CD14-positive monocyte (primary cell): ENCODE measurements around the gene PEX16. TPM values are rescaled to one million over a fixed set of nuclear protein-coding genes. Genes with fewer than 3 reads are reported as not detected.
A peak's percentile ranks its signal among the peaks of the same experiment; 100 is the strongest.

Experiments used
- DNase-seq, 3 donors: peaks; one replicate each; pipeline ENCODE4 v3.0.0-alpha.2; 2011 to 2022
- H2AFZ ChIP-seq: 2 replicates; pipeline ENCODE4 v1.6.0; 2012; ENCODE audit warnings: mild to moderate bottlenecking, low read depth, low read length, inconsistent platforms; ENCODE audit not compliant: insufficient read depth, poor library complexity, severe bottlenecking
- H3K27ac ChIP-seq, 2 donors: 1 replicate in 1 of 2; 2 replicates in 1 of 2; pipeline ENCODE4 v1.5.1; 2012 to 2013; ENCODE audit warnings: low read length in 2 of 2, control low read depth in 1 of 2, inconsistent platforms in 1 of 2, low read depth in 1 of 2, mild to moderate bottlenecking in 1 of 2
- H3K27me3 ChIP-seq, 2 donors: one replicate each; pipeline versions ENCODE4 v1.6.0 to v1.6.1; 2011 to 2013; ENCODE audit warnings: low read length in 2 of 2; ENCODE audit not compliant: control insufficient read depth in 2 of 2, insufficient read depth in 2 of 2
- H3K36me3 ChIP-seq, 2 donors: replicated peaks in 1 of 2; 1 replicate in 1 of 2; 2 replicates in 1 of 2; pipeline versions ENCODE4 v1.5.1 to v1.6.1; 2012 to 2013; ENCODE audit warnings: low read length in 2 of 2, control low read depth in 1 of 2, inconsistent platforms in 1 of 2, mild to moderate bottlenecking in 1 of 2; ENCODE audit not compliant: insufficient read depth in 2 of 2, control insufficient read depth in 1 of 2
- H3K4me1 ChIP-seq, 2 donors: 1 replicate in 1 of 2; 2 replicates in 1 of 2; pipeline versions ENCODE4 v1.5.1 to v1.6.1; 2012 to 2013; ENCODE audit warnings: low read length in 2 of 2, control low read depth in 1 of 2, inconsistent platforms in 1 of 2, mild to moderate bottlenecking in 1 of 2, moderate library complexity in 1 of 2; ENCODE audit not compliant: insufficient read depth in 2 of 2, control insufficient read depth in 1 of 2
- H3K4me2 ChIP-seq: replicated peaks from 2 replicates; pipeline ENCODE3; 2012; ENCODE audit warnings: low read length, moderate library complexity, mild to moderate bottlenecking; ENCODE audit not compliant: poor library complexity, severe bottlenecking; ENCODE audit errors: extremely low read depth
- H3K4me3 ChIP-seq, 3 experiments: fragments of 200-600 bp in 1 of 3; sonication (generic) in 1 of 3; replicated peaks in 1 of 3; 1 replicate in 2 of 3; 2 replicates in 1 of 3; pipeline ENCODE4 v1.5.1; 2011 to 2013; ENCODE audit warnings: low read length in 3 of 3, mild to moderate bottlenecking in 3 of 3, control low read depth in 2 of 3, low read depth in 2 of 3, inconsistent platforms in 1 of 3, moderate library complexity in 1 of 3
- H3K79me2 ChIP-seq: 2 replicates; pipeline ENCODE4 v1.6.0; 2012; ENCODE audit warnings: mild to moderate bottlenecking, control low read depth, inconsistent platforms, low read length, moderate library complexity; ENCODE audit not compliant: insufficient read depth
- H3K9ac ChIP-seq: 2 replicates; pipeline ENCODE4 v1.6.0; 2017; ENCODE audit warnings: low read length, mild to moderate bottlenecking; ENCODE audit not compliant: insufficient read depth, poor library complexity, severe bottlenecking
- H3K9me3 ChIP-seq, 2 donors: replicated peaks in 1 of 2; 1 replicate in 1 of 2; 2 replicates in 1 of 2; pipeline versions ENCODE4 v1.5.1 to v1.6.1; 2012 to 2013; ENCODE audit warnings: low read length in 2 of 2, control low read depth in 1 of 2; ENCODE audit not compliant: control insufficient read depth in 1 of 2, insufficient read depth in 1 of 2
- H4K20me1 ChIP-seq: 2 replicates; pipeline ENCODE4 v1.6.0; 2012; ENCODE audit warnings: mild to moderate bottlenecking, low read length, control low read depth, moderate library complexity; ENCODE audit not compliant: insufficient read depth
- H3K27ac Mint-ChIP-seq, 7 donors: one replicate each; pipeline ENCODE4 v1.8.0; 2020; ENCODE audit warnings: mild to moderate bottlenecking in 7 of 7, mixed read lengths in 7 of 7, moderate library complexity in 6 of 7, inconsistent platforms in 2 of 7
- H3K27me3 Mint-ChIP-seq, 3 donors: one replicate each; pipeline ENCODE4 v1.8.0; 2021 to 2022; ENCODE audit warnings: low read depth in 3 of 3, mild to moderate bottlenecking in 3 of 3, mixed read lengths in 3 of 3, moderate library complexity in 3 of 3, inconsistent platforms in 1 of 3
- H3K36me3 Mint-ChIP-seq, 2 donors: one replicate each; pipeline ENCODE4 v1.8.0; 2020; ENCODE audit warnings: mixed read lengths in 2 of 2, inconsistent platforms in 1 of 2, mild to moderate bottlenecking in 1 of 2
- H3K4me1 Mint-ChIP-seq: one replicate; pipeline ENCODE4 v1.8.0; 2020; ENCODE audit warnings: mild to moderate bottlenecking, mixed read lengths
- H3K4me3 Mint-ChIP-seq, 2 donors: one replicate each; pipeline ENCODE4 v1.8.0; 2020; ENCODE audit warnings: mild to moderate bottlenecking in 2 of 2, mixed read lengths in 2 of 2, moderate library complexity in 1 of 2
- H3K9me3 Mint-ChIP-seq, 7 donors: one replicate each; pipeline ENCODE4 v1.8.0; 2020 to 2022; ENCODE audit warnings: mixed read lengths in 7 of 7, mild to moderate bottlenecking in 6 of 7, moderate library complexity in 6 of 7, inconsistent platforms in 2 of 7
- WGBS: methylation state at CpG from one replicate; pipeline ENCODE4 v1.1.5; 2013; ENCODE audit warnings: missing lambda C conversion rate; ENCODE audit not compliant: insufficient coverage; 5-methylcytosine and 5-hydroxymethylcytosine counted together
- intact Hi-C, 2 donors: fragments of 100-400 bp; cut with micrococcal nuclease; formaldehyde crosslinking; loops; one replicate each; pipeline versions ENCODE4 v1.15.0 to v1.15.1; 2023
- polyA minus RNA-seq: library from RNA; depleted of rRNA, polyadenylated mRNA; stranded (reverse); fragments of >200 nt; gene quantifications from 2 replicates; pipeline ENCODE4 v1.2.3, GENCODE V29; 2012
- polyA plus RNA-seq, 3 donors: library from polyadenylated mRNA; depleted of rRNA in 1 of 3; unstranded in 2 of 3; stranded (reverse) in 1 of 3; fragments of 300-500 nt in 2 of 3; fragments of >200 nt in 1 of 3; fragmentation: Illumina TruSeq in 2 of 3; gene quantifications; 1 replicate in 2 of 3; 2 replicates in 1 of 3; pipeline ENCODE4 v1.2.3, GENCODE V29; 2012 to 2021
- total RNA-seq, 12 experiments: library from RNA in 1 of 12; stranded (reverse) in 1 of 12; fragments of 120-200 nt in 1 of 12; gene quantifications; one replicate each; pipeline ENCODE4 v1.2.4 and lab custom pipeline; 2013 to 2026; ENCODE audit warnings: mixed read lengths in 6 of 12, inconsistent platforms in 1 of 12
- TF ChIP-seq, protein P1 (sequence below): fragments of 200-600 bp; IDR thresholded peaks from one replicate; pipeline ENCODE4 v1.8.0; 2022; ENCODE audit warnings: antibody characterized with exemption, mild to moderate bottlenecking

PEX16 gene
- total RNA-seq (2013) = 42.7 TPM
- 10 to 100 TPM; 33.8 to 46.1 (median 35.1) TPM for polyA plus RNA-seq
- polyA minus RNA-seq = 32.0 and 32.7 TPM in 2 replicates
- 8.5 to 27.9 (median 14.3) reads per million in 11 experiments for total RNA-seq (lab: John Stamatoyannopoulos, UW)

DNA sequence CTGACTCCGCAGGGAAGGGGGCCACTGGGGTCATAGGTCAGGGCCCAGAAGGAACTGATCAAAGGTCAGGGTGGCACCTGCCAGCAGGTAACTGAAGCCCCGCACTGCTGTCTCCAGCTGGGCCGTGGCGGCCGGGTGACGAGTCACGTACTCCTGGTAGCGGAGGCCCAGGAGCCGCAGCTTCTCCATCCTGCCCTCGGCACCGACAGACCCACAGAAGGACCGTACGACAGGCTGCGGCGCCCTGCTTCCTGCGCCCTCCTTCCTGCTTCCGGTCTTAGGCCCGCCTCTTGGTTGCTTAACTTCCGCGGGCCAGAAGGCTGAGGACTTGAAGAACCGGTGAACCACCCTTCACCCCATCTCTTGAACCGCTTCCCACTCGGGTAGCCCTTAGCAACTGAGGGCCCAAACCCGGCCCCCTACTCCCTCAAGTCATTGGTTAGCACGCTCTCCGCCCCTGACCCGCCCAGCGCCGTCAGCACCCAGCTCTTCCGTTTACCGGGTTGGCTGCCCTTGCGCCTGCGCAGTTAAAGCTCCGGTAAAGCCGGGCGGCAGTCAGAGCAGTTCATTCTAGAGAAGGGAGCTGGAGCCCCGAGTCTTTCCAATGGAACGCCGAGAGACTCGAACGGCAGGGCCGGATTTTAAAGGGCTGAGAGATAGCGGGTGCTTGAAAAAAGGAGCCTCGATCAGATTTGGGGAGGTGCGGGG, at the start of gene PEX16:
TSS of gene PEX16 (minus strand) at position 255 of the 708 bp plus-strand sequence. CDS start at position 189, 66 bp downstream.
- DNase-seq = peak; percentile 99
- Histone ChIP-seq H3K9me3 (no peaks in the 10 kb centered on the region), H4K20me1 (peaks cover 23% of the 10 kb centered on the region), H3K9ac (peak within 1 kb of the TSS; percentile 90), H2AFZ (peak within 1 kb of the TSS; percentile 96), H3K4me1 (peaks cover 16 to 28% of the 10 kb centered on the region in 2 donors), H3K36me3 (peaks cover 34 to 37% of the 10 kb centered on the region in 2 donors), H3K27me3 (peaks cover 6 to 15% of the 10 kb centered on the region in 2 donors), H3K79me2 (peaks cover 29% of the 10 kb centered on the region), H3K4me2 (peak within 1 kb of the TSS; percentile 92), H3K27ac (peak within 1 kb of the TSS; percentile 93 to 96), H3K4me3 (peak within 1 kb of the TSS; percentile 71 to 91 (median 82))
- peak within 1 kb of the TSS; percentile 96 to 99 (median 98) for H3K27ac Mint-ChIP-seq
- H3K4me3 Mint-ChIP-seq = peak within 1 kb of the TSS; percentile 97 to 98
- WGBS = 0% methylated on average over 44 of the region's 45 CpGs
- peaks cover 35 to 36% of the 10 kb centered on the region in 2 donors for H3K36me3 Mint-ChIP-seq
- intact Hi-C loops = loop anchor here (5.0 to 10.0 kb wide), 2 partner anchors 70 to 697 kb away; partner anchors contain the start of genes CRY2 (in 2 of the 2), ATG13 (in 1 of the 2) and HARBI1 (in 1 of the 2)
- H3K4me1 Mint-ChIP-seq = peaks cover 29% of the 10 kb centered on the region
- H3K27me3 Mint-ChIP-seq = peaks cover 7 to 17% (median 14%) of the 10 kb centered on the region in 3 donors
- H3K9me3 Mint-ChIP-seq = peaks cover 0 to 6% (median 0%) of the 10 kb centered on the region in 7 donors
- TF ChIP-seq, protein P1, sequence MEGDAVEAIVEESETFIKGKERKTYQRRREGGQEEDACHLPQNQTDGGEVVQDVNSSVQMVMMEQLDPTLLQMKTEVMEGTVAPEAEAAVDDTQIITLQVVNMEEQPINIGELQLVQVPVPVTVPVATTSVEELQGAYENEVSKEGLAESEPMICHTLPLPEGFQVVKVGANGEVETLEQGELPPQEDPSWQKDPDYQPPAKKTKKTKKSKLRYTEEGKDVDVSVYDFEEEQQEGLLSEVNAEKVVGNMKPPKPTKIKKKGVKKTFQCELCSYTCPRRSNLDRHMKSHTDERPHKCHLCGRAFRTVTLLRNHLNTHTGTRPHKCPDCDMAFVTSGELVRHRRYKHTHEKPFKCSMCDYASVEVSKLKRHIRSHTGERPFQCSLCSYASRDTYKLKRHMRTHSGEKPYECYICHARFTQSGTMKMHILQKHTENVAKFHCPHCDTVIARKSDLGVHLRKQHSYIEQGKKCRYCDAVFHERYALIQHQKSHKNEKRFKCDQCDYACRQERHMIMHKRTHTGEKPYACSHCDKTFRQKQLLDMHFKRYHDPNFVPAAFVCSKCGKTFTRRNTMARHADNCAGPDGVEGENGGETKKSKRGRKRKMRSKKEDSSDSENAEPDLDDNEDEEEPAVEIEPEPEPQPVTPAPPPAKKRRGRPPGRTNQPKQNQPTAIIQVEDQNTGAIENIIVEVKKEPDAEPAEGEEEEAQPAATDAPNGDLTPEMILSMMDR = no peak

DNA sequence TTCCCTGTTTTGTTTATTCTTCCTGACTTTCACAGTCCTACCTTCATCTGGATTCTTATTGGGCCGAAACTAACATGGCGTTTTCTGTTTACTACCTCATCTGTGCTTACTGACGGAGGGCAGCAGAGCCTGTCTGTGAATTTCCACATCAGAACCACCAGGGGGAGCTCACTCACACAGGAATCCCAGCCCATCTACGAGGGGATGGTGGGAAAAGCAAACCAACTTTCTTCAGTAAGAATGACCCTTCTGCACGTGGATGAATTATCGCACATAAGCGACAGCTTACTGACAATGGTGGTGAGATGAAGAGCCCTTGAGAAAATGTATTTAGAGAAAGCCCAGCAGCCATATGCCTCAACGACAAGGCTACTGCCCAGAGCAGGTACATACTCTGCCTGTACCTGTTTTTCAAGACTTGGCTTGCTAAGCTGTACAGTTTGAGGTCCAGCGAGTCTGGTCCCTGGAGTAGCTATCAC, 47.3 kb upstream of the PEX16 start:
- DNase-seq = peak; percentile 44 to 62 (median 48)
- 53% methylated on average over 7 of the region's 9 CpGs for WGBS
- Histone ChIP-seq H2AFZ (no peak overlapping the region), H3K27ac (no peak overlapping the region), H3K4me2 (no peak overlapping the region), H3K27me3 (no peaks in the 10 kb centered on the region), H3K4me3 (no peak overlapping the region), H3K4me1 (peaks cover 13 to 14% of the 10 kb centered on the region in 2 donors), H3K9me3 (no peaks in the 10 kb centered on the region), H3K36me3 (peaks cover 56 to 83% of the 10 kb centered on the region in 2 donors), H3K9ac (no peak overlapping the region), H4K20me1 (peaks cover 46% of the 10 kb centered on the region), H3K79me2 (no peaks in the 10 kb centered on the region)
- no peaks in the 10 kb centered on the region for H3K9me3 Mint-ChIP-seq
- intact Hi-C loops = loop anchor here in 1 of 2 donors (2.0 kb wide), 1 partner anchor 344 kb away; no protein-coding TSS in a partner anchor
- H3K27me3 Mint-ChIP-seq = no peaks in the 10 kb centered on the region
- no peak overlapping the region for H3K27ac Mint-ChIP-seq
- peaks cover 18% of the 10 kb centered on the region for H3K4me1 Mint-ChIP-seq
- H3K4me3 Mint-ChIP-seq = no peak overlapping the region
- H3K36me3 Mint-ChIP-seq = peaks cover 26 to 39% of the 10 kb centered on the region in 2 donors
- TF ChIP-seq, protein P1 = peak; percentile 96
